SK-N-MC (cell line): ENCODE data around the gene RAB7B.

ENCODE experiments used
- DNase-seq: peaks from one replicate; pipeline ENCODE4 v3.0.0-alpha.2; 2011; ENCODE audit warnings: low read depth, low spot score
- H3K27ac ChIP-seq: fragments of 200-600 bp; sonication (generic); 2 replicates; pipeline ENCODE4 v1.5.1; 2016; ENCODE audit warnings: mixed run types
- H3K36me3 ChIP-seq: fragments of 200-600 bp; sonication (generic); 2 replicates; pipeline ENCODE4 v1.6.1; 2017; ENCODE audit warnings: antibody characterized with exemption, low read length, mixed read lengths; ENCODE audit not compliant: insufficient read depth
- H3K4me3 ChIP-seq: fragments of 200-600 bp; sonication (generic); 2 replicates; pipeline ENCODE4 v1.5.1; 2016
- H3K9ac ChIP-seq: fragments of 200-600 bp; sonication (generic); 2 replicates; pipeline ENCODE4 v1.8.0; 2017; ENCODE audit warnings: mixed run types, mixed read lengths; ENCODE audit not compliant: insufficient read length
- H3K9me3 ChIP-seq: fragments of 200-600 bp; sonication (generic); 2 replicates; pipeline ENCODE4 v1.6.1; 2017; ENCODE audit warnings: low read depth, mild to moderate bottlenecking, antibody characterized with exemption, low read length, moderate library complexity, mixed read lengths
- EZH2 ChIP-seq: fragments of 200-600 bp; sonication (generic); IDR thresholded peaks from one replicate; pipeline ENCODE4 v1.6.1; 2017; ENCODE audit warnings: antibody characterized with exemption
- FOXP2 ChIP-seq: optimal IDR thresholded peaks from 2 replicates; pipeline ENCODE3; 2011; ENCODE audit warnings: mild to moderate bottlenecking, moderate library complexity; ENCODE audit not compliant: insufficient read depth; ENCODE audit errors: extremely low read length, control extremely low read depth
- POLR2AphosphoS5 ChIP-seq: IDR thresholded peaks from 2 replicates; pipeline ENCODE4 v1.6.1; 2012; ENCODE audit warnings: mild to moderate bottlenecking, low read depth, low read length, borderline replicate concordance

Gene RAB7B

GRCh38 chr1:205944525-205944924, 58.7 kb downstream of the RAB7B start:
- Histone ChIP-seq H3K9me3 (no peaks in the 10 kb centered on the region), H3K27ac (no peak overlapping the region), H3K36me3 (no peaks in the 10 kb centered on the region), H3K4me3 (no peak overlapping the region), H3K9ac (no peak overlapping the region)
- no peak for TF ChIP-seq FOXP2
- no peak for TF ChIP-seq POLR2AphosphoS5
- TF ChIP-seq EZH2: no peak
- DNase-seq: no peak

- Histone ChIP-seq H3K9me3 (no peaks in the 10 kb centered on the region), H3K9ac (no peak within 1 kb of the TSS), H3K4me3 (no peak within 1 kb of the TSS), H3K27ac (no peak within 1 kb of the TSS), H3K36me3 (no peaks in the 10 kb centered on the region)
- TF ChIP-seq EZH2 (no peak), FOXP2 (no peak), POLR2AphosphoS5 (no peak)
- no peak for DNase-seq
These were observed 60.0 kb downstream of the RAB7B start, which contains the start of gene SLC26A9 for GRCh38 chr1:205943245-205943644. TSS of gene SLC26A9 (minus strand) at chr1:205943456. CDS start at chr1:205935820, 7,636 bp downstream.

- H3K27ac ChIP-seq: no peak overlapping the region
- no peak overlapping the region for H3K9ac ChIP-seq
- no peaks in the 10 kb centered on the region for H3K9me3 ChIP-seq
- DNase-seq: no peak
- no peak overlapping the region for H3K4me3 ChIP-seq
- H3K36me3 ChIP-seq: no peaks in the 10 kb centered on the region
- no peak for TF ChIP-seq POLR2AphosphoS5
- TF ChIP-seq FOXP2: no peak
- no peak for TF ChIP-seq EZH2
These were observed 60.5 kb downstream of the RAB7B start for GRCh38 chr1:205942631-205943159.

GRCh38 chr1:205940710-205941109, 62.5 kb downstream of the RAB7B start:
- H3K4me3 ChIP-seq: no peak overlapping the region
- DNase-seq: no peak
- no peaks in the 10 kb centered on the region for H3K36me3 ChIP-seq
- no peak overlapping the region for H3K9ac ChIP-seq
- no peaks in the 10 kb centered on the region for H3K9me3 ChIP-seq
- H3K27ac ChIP-seq: no peak overlapping the region
- TF ChIP-seq EZH2: no peak
- TF ChIP-seq FOXP2: no peak
- TF ChIP-seq POLR2AphosphoS5: no peak

- Histone ChIP-seq H3K36me3 (no peaks in the 10 kb centered on the region), H3K4me3 (no peak overlapping the region), H3K9ac (no peak overlapping the region), H3K27ac (no peak overlapping the region), H3K9me3 (no peaks in the 10 kb centered on the region)
- DNase-seq: no peak
- TF ChIP-seq EZH2: no peak
- no peak for TF ChIP-seq FOXP2
- TF ChIP-seq POLR2AphosphoS5: no peak
These were observed 63.4 kb downstream of the RAB7B start for GRCh38 chr1:205939690-205940330.

- Histone ChIP-seq H3K36me3 (no peaks in the 10 kb centered on the region), H3K9me3 (no peaks in the 10 kb centered on the region), H3K4me3 (no peak overlapping the region), H3K27ac (no peak overlapping the region), H3K9ac (no peak overlapping the region)
- no peak for DNase-seq
- no peak for TF ChIP-seq FOXP2
- no peak for TF ChIP-seq POLR2AphosphoS5
- TF ChIP-seq EZH2: no peak
These were observed 64.5 kb downstream of the RAB7B start for GRCh38 chr1:205938682-205939081.

- Histone ChIP-seq H3K4me3 (no peak overlapping the region), H3K9me3 (no peaks in the 10 kb centered on the region), H3K27ac (no peak overlapping the region), H3K9ac (no peak overlapping the region), H3K36me3 (no peaks in the 10 kb centered on the region)
- TF ChIP-seq EZH2 (no peak), POLR2AphosphoS5 (no peak), FOXP2 (no peak)
- DNase-seq: no peak
These were observed 66.2 kb downstream of the RAB7B start for GRCh38 chr1:205936846-205937586.

- TF ChIP-seq EZH2: no peak
- TF ChIP-seq POLR2AphosphoS5: no peak
- TF ChIP-seq FOXP2: no peak
- H3K9ac ChIP-seq: no peak overlapping the region
These were observed 66.9 kb downstream of the RAB7B start for GRCh38 chr1:205936311-205936710.

More at GRCh38 chr1:205936311-205936710, 66.9 kb downstream of the RAB7B start:
- DNase-seq: no peak
- H3K36me3 ChIP-seq: no peaks in the 10 kb centered on the region
- H3K9me3 ChIP-seq: no peaks in the 10 kb centered on the region
- H3K27ac ChIP-seq: no peak overlapping the region
- H3K4me3 ChIP-seq: no peak overlapping the region
